H7 (cell line): ENCODE measurements around the gene CPB1. TPM values are rescaled to one million over a fixed set of nuclear protein-coding genes. Genes with fewer than 3 reads are reported as not detected.
"Not testable (repeated sequence)": the region's sequence is repeated elsewhere in the genome, so short reads cannot be mapped to it uniquely, and the experiment has no call there.

Experiments
- DNase-seq: peaks from one replicate; pipeline ENCODE4 v3.0.0; 2012
- H3K27me3 ChIP-seq: 2 replicates; pipeline ENCODE4 v1.6.0; 2011; ENCODE audit warnings: mild to moderate bottlenecking, low read length; ENCODE audit not compliant: control insufficient read depth, insufficient read depth
- H3K36me3 ChIP-seq: replicated peaks from 2 replicates; pipeline ENCODE4 v1.5.1; 2011; ENCODE audit warnings: low read length; ENCODE audit not compliant: control insufficient read depth, insufficient read depth
- H3K4me3 ChIP-seq: 2 replicates; pipeline ENCODE4 v1.5.1; 2011; ENCODE audit warnings: low read depth, mild to moderate bottlenecking, control low read depth, low read length, moderate library complexity; ENCODE audit not compliant: insufficient read depth
- total RNA-seq: library from RNA; depleted of rRNA; stranded (reverse); fragments of >200 nt; shearing (Covaris generic); gene quantifications from 2 replicates; pipeline ENCODE4 v1.2.3, GENCODE V29; 2014; rRNA removed

CPB1 gene
- 0.07 TPM in 1 of 2 replicates, not detected in the other for total RNA-seq

DNA sequence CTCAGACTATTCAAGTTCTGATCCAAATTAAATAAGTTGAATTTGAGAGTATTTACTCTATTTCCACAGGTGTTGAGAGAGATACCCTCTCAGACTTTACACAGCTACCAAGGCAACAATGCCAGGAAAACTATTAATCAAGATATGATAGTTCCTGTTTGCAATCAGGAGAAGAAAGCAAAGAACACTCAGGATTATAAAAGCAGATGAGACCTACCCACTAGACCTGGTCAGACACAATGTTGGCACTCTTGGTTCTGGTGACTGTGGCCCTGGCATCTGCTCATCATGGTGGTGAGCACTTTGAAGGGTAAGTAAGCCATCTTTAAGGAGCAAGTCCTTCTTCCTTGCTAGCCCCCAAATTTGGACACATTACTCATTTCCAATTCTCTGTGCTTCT lies at the start of gene CPB1:
Gene CPB1 (plus strand): TSS at position 227 of the 400 bp plus-strand sequence. CDS start 13 bp downstream, at position 240.
- Histone ChIP-seq H3K27me3 (no peaks in the 10 kb centered on the region), H3K4me3 (no peak within 1 kb of the TSS), H3K36me3 (no peaks in the 10 kb centered on the region)
- DNase-seq: no peak

DNA sequence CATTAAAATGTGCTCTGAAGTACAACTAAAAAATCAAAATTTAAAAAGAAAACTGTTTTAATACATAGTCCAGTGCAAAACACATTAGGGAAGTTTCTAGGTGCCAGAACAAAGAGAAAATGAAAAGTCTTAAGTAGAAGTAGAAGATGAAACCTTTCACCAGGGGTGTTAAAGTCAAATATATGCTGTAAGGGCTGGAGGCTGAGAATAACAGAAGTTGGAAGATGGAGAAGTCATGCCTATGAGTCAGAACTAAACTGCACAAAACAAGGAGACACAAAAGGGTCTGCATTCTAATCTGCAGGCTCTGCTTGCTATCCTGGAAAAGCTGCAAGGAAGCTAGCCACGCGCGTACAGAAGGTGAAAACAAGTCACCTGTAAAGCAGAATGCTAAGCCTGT lies 48.7 kb upstream of the CPB1 start:
- Histone ChIP-seq H3K4me3 (no peak overlapping the region), H3K27me3 (no peaks in the 10 kb centered on the region), H3K36me3 (no peaks in the 10 kb centered on the region)
- no peak for DNase-seq

- H3K4me3 ChIP-seq, DNase-seq, H3K36me3 ChIP-seq, H3K27me3 ChIP-seq: not testable (repeated sequence)
Measured at GRCh38 chr3:148785026-148785425, 42.6 kb upstream of the CPB1 start.

- not testable (repeated sequence) for H3K36me3 ChIP-seq, DNase-seq, H3K27me3 ChIP-seq, H3K4me3 ChIP-seq
Measured at GRCh38 chr3:148786159-148786558, 41.5 kb upstream of the CPB1 start.

- Histone ChIP-seq H3K36me3 (no peaks in the 10 kb centered on the region), H3K4me3 (no peak overlapping the region), H3K27me3 (no peaks in the 10 kb centered on the region)
- no peak for DNase-seq
Measured at GRCh38 chr3:148789146-148789545, 38.5 kb upstream of the CPB1 start.

DNA sequence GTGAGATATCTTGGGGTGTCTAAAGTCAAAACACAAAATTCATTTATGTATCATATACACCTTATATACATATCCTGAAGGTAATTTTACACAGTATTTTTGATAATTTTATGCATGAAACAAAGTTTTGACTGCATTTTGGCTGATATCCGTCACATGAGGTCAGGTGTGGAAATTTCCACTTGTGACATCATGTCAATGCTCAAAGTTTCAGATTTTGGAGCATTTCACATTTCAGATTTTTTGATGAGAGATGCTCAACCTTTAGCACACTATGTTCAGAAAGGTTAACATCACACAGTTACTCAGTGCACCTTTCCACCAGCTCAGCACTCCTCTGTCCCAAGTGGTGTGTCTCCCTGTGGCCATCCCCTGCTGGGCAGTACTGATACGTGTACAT lies 37.7 kb upstream of the CPB1 start:
- no peak for DNase-seq
- Histone ChIP-seq H3K4me3 (no peak overlapping the region), H3K36me3 (no peaks in the 10 kb centered on the region), H3K27me3 (no peaks in the 10 kb centered on the region)

DNA sequence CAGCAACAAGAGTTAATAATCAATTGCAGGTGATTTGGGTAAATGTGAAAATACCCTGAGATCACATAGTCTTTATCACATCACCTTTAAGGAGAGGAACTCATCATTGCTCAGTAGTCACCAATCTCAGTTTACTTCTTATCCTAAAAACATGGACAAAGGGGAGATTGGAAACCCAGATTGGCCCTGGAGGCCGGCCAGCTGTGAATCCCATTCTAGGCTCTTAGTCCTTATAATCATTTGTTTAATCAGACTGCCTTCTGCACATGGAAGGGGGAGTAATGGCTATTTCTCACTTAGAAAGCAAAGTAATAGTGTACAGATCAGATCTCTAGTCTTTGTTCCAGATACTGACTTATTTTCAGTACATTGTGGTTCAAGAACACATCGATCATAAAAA lies 37.2 kb upstream of the CPB1 start:
- DNase-seq: no peak

DNA sequence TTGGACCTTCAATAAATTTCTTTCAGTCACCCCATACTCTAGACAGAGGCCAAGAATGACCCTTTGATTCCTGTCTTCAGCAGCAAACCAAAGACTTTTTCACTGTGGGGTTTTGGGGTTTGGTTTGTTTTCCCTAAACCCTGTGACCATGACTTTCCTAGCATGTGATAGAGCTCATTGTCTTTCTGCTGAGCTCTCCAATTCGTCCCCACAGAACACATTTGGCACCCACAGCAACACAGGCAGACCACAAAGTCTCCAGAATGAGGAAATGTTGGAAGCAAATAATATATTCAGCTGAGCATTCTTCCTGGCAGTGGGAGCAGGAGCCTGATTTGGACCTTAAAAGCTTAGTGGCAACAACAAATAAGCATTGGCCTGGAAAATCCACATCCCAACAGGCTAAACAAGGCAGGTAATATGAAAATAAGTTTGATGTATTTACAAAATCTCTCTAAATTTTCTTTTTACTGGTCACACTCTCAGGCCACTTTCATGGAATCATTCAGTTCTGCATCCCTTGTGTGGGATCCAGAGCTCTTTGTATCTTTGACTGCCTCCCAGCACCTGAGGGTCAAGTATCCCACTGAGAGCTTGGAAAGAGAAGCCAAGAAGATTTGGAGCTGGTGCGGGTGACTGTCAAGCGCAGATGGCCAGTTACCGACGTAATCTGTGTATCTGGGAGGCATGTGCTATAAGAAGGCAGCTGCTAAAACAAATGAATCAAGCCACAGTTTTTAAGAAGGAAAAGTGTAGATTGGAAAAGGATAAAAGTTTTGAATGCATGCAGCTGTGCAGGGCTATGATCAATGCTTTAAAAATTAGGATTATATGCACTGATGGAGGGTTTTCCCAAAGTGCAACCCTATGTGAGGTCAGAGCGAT lies 36.5 kb upstream of the CPB1 start:
- no peaks in the 10 kb centered on the region for H3K36me3 ChIP-seq
- H3K4me3 ChIP-seq: no peak overlapping the region
- DNase-seq: no peak
- no peaks in the 10 kb centered on the region for H3K27me3 ChIP-seq

More for the DNA sequence above, 37.2 kb upstream of the CPB1 start:
- Histone ChIP-seq H3K36me3 (no peaks in the 10 kb centered on the region), H3K27me3 (no peaks in the 10 kb centered on the region), H3K4me3 (no peak overlapping the region)

DNA sequence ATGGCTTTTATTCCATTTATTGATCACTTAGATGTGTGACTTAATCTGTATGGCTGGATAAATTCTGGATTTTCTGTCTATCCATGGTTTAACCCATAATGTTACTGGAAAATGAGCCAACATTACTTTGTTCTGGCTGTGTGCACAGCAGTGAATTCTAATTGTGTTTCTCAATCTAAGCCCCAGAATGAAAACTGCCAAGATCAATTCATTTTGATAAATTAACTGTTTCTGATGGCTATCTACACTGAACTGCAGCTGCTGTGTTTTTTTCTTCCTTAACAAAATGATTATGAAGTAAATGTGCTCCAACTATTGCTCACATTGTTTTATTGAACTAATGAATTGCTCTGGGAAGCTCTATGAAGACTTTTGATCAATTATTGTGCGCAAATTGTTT lies 35.7 kb upstream of the CPB1 start:
- no peaks in the 10 kb centered on the region for H3K36me3 ChIP-seq
- DNase-seq: no peak
- no peak overlapping the region for H3K4me3 ChIP-seq
- no peaks in the 10 kb centered on the region for H3K27me3 ChIP-seq

DNA sequence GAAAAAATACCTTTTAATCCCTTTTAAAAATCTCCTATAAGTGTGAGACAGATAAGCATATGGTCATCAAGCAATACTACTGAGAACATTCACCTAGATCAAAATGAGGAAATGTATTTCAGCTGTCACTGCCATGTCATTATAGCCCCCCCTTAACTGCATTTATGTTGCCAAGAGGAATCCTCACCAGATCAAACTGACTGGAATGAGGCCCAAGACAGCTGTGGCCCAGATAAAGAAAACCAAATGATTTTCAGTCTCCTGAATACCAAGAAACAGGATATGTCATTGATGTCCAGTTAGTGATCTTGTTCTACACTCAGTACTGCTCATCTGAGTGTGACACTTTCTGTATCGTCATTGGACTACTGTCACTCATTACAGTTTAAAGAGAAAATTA lies 35.1 kb upstream of the CPB1 start:
- DNase-seq: no peak

GRCh38 chr3:148796799-148797198 lies 30.8 kb upstream of the CPB1 start:
- DNase-seq: no peak
- H3K36me3 ChIP-seq: no peaks in the 10 kb centered on the region
- H3K4me3 ChIP-seq: no peak overlapping the region
- H3K27me3 ChIP-seq: no peaks in the 10 kb centered on the region

More for the DNA sequence above, 35.1 kb upstream of the CPB1 start:
- no peaks in the 10 kb centered on the region for H3K27me3 ChIP-seq
- H3K36me3 ChIP-seq: no peaks in the 10 kb centered on the region
- H3K4me3 ChIP-seq: no peak overlapping the region

DNA sequence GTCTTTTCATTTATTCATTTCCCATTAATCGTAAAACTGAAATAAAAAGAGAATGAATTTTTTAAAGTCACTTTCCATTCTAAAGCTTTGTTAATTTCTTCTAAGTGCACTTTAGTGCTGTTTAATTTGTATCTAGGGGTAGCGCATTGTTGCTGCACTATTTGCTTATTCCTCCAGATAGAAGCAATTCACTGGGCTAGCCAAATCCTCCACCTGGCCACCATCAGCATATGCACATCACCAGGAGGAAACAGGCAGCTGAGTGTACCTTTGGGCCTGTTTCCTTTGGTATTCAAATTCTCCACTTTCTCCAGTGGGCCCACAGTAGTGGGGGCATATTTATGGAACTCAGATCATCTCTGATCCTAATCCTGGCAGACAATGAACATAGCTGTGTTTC lies 29.8 kb upstream of the CPB1 start:
- no peak for DNase-seq
- H3K4me3 ChIP-seq: no peak overlapping the region
- no peaks in the 10 kb centered on the region for H3K27me3 ChIP-seq
- no peaks in the 10 kb centered on the region for H3K36me3 ChIP-seq

DNA sequence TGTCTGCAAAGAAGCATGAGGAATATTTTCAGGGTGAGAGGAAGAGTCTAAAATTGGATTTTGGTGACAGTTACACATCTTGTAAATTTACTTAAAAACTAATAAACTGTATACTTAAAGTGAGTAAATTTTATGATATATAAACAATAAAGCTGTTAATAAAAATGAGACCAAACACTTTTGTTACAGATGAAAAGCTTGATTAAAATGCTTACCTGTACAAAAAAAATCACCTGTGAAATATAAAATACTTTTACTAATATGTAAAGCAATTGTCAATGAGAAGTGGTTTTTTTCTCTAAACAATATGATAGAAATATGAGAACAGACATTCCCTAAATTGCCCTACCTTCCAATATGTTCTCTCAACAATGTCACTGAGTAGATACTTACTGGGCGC lies 27.2 kb upstream of the CPB1 start:
- no peak for DNase-seq
- no peak overlapping the region for H3K4me3 ChIP-seq
- H3K36me3 ChIP-seq: no peaks in the 10 kb centered on the region
- no peaks in the 10 kb centered on the region for H3K27me3 ChIP-seq

- H3K36me3 ChIP-seq: no peaks in the 10 kb centered on the region
- no peaks in the 10 kb centered on the region for H3K27me3 ChIP-seq
- no peak overlapping the region for H3K4me3 ChIP-seq
- DNase-seq: no peak
Measured at GRCh38 chr3:148809835-148810234, 17.8 kb upstream of the CPB1 start.

DNA sequence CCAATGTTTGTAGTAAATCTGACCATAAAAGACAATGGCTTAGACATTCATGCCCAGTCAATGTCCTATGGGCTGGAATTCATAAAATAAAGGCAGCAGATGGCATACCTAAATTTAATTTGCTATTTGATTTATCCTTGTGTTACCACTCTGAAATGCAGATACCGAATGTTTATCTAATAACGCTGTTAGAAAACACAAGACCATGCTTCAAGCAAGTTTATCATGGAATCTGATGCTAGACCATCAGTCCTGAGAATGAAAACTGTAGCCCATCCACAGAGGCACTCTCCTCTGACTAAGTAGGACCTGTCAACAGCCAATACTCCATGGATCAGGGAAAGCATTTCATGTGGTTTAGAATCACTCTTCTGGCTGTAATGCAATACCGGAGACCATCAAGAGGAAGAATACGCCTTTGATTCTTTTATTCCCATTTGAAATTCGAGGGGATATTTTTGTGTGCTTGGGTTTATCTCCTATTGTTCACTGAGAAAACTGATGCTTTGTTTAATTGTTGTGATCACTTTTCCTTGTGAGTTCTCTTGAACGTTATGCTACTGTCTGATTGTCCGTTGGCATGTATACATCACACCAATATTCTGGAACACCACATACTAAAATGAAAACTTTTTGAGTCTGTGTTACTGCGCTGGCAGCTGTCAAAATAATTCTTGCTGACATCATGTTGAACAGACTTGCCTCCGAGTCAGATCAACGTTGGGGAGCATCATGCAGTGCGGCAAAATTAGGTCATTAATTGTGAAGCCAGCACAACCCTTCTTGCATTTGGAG lies 12.1 kb upstream of the CPB1 start:
- Histone ChIP-seq H3K4me3 (no peak overlapping the region), H3K36me3 (no peaks in the 10 kb centered on the region), H3K27me3 (no peaks in the 10 kb centered on the region)
- no peak for DNase-seq
